22Rv1 (cell line): ENCODE data around the gene DNAJC15.

Experiments
- CTCF ChIP-seq: fragments of 450-650 bp; IDR thresholded peaks from 2 replicates; pipeline ENCODE4 v1.5.1; 2017; ENCODE audit warnings: mild to moderate bottlenecking
- ZFX ChIP-seq: fragments of 450-650 bp; IDR thresholded peaks from 2 replicates; pipeline ENCODE4 v1.6.1; 2017; ENCODE audit warnings: antibody characterized with exemption, borderline replicate concordance

GRCh38 chr13:42994878-42995277, 28.5 kb upstream of the DNAJC15 start:
- TF ChIP-seq CTCF (no peak), ZFX (no peak)
